ENCODE results near the gene OR6Y1. TPM values are rescaled to one million over a fixed set of nuclear protein-coding genes. Genes with fewer than 3 reads are reported as not detected.
A peak's percentile ranks its signal among the peaks of the same experiment; 100 is the strongest.

The OR6Y1 gene
- not detected in 2 replicates for total RNA-seq (2014; rRNA removed; shearing (Covaris generic))

DNA sequence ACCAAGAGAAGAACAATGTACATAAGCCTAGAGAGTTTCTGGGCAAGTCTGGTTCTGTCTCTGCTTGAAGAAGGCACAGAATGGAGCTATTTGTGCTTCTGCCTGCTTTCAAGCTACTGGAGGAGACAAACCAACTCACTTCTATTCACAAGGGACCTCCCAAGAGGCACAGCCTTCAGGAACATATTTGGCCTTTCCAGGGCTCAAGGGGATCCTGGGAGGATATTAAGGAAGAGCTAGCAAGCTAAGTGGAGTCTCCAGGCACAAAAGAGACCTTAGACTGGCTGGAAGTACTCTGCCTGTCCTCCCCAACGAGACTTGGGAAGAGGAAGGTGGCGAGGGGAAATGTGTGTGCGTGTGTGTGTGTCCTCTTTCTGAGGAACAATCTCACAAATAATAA is at the start of gene OR6Y1:
Gene OR6Y1 (minus strand): TSS at position 54 of the 400 bp plus-strand sequence. CDS start 6,300 bp downstream, outside the sequence.
- DNase-seq, result no peak
- no peaks in the 10 kb centered on the region for H3K36me3 ChIP-seq (replicated peaks; ENCODE audit: control insufficient read depth, insufficient read depth, low read length)
- no peak within 1 kb of the TSS for H3K4me3 ChIP-seq (ENCODE audit: insufficient read depth, low read depth, low read length)
- H3K27me3 ChIP-seq (ENCODE audit: control insufficient read depth, insufficient read depth, low read length), result no peaks in the 10 kb centered on the region

DNA sequence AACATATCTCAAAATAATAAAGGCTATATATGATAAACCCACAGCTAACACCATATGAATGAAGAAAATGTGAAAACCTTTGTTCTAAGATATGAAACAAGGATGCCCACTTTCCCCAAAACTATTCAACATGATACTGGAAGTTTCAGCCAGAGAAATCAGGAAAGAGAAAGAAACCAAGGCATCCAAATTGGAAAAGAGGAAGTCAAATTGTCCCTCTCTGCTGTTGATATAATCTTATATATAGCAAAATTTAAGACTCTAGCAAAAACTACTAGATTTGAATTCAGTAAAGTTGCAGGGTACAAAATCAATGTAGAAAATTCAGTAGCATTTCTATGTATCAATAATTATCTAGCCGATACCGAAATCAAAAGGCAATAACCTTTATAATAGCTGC is 46.5 kb upstream of the OR6Y1 start:
- Histone ChIP-seq H3K27me3 (ENCODE audit: control insufficient read depth, insufficient read depth, low read length) (no peaks in the 10 kb centered on the region), H3K4me3 (ENCODE audit: insufficient read depth, low read depth, low read length) (no peak overlapping the region), H3K36me3 (replicated peaks; ENCODE audit: control insufficient read depth, insufficient read depth, low read length) (no peaks in the 10 kb centered on the region)
- no peak for DNase-seq

DNA sequence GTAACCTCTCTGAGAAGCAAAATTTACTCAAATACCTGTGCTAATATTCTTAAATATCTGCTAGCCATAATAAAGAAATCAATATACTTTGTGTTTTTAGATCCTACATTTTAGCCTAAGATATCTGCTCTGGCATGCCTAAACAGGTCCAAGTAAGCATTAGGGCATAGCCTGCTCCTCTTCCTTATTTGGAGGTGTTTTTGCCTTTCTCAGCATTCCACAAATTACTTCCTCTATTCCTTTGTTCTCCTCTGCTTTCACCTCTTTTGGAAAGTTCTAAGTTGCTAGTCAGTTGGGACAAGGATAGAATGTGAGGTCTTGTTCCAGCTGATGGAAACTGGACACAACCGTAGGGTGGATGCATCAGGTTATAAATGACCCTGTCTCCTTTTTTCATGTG is 32.7 kb upstream of the OR6Y1 start:
- H3K4me3 ChIP-seq (ENCODE audit: insufficient read depth, low read depth, low read length), result no peak overlapping the region
- no peaks in the 10 kb centered on the region for H3K27me3 ChIP-seq (ENCODE audit: control insufficient read depth, insufficient read depth, low read length)
- no peaks in the 10 kb centered on the region for H3K36me3 ChIP-seq (replicated peaks; ENCODE audit: control insufficient read depth, insufficient read depth, low read length)
- DNase-seq, result no peak

- H3K4me3 ChIP-seq (ENCODE audit: insufficient read depth, low read depth, low read length), result no peak overlapping the region
- DNase-seq, result no peak
- no peaks in the 10 kb centered on the region for H3K36me3 ChIP-seq (replicated peaks; ENCODE audit: control insufficient read depth, insufficient read depth, low read length)
- no peaks in the 10 kb centered on the region for H3K27me3 ChIP-seq (ENCODE audit: control insufficient read depth, insufficient read depth, low read length)
Observed at GRCh38 chr1:158583962-158584361, 29.8 kb upstream of the OR6Y1 start.

DNA sequence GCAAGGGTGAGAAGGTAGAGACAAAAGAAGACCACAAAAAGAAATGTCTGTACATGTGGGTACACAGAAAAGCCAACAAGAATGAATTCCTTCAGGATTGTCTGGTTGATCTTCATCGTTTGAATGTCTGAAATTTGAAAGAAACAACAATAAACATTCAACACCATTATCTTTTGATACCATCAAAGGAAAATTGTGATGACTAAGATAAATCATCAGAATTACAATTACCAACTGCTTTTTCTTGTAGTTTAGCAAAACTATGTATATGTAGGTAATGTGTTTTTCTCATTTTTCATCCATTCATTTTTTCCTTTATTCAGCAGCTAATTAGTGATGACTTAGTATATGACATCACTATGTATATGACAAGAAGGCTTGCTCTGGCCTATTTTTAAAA is 25.5 kb upstream of the OR6Y1 start, which contains the start of gene OR10X1:
Gene OR10X1 (minus strand): TSS at position 167 of the 400 bp plus-strand sequence. CDS start 0 bp downstream, at position 167.
- H3K36me3 ChIP-seq (replicated peaks; ENCODE audit: control insufficient read depth, insufficient read depth, low read length), result no peaks in the 10 kb centered on the region
- no peak for DNase-seq
- no peaks in the 10 kb centered on the region for H3K27me3 ChIP-seq (ENCODE audit: control insufficient read depth, insufficient read depth, low read length)
- H3K4me3 ChIP-seq (ENCODE audit: insufficient read depth, low read depth, low read length), result no peak within 1 kb of the TSS

DNA sequence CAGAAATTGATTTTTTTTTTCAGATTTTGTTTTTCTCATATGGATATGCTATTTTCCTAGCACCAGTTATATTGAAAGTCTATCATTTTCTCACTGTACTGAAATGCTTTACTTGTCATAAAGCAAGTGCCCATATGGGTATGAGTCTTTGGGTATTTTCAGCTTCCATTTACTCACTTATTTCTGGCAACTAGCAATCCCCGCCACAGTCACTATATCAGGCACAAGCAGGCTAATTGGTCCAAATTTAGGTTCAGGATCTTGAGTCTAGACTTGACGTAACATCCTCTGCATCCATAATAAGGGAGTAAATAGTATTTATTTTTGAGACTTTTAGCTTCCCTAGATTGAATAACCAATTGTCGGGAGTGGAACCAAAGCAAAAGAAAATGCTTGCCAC is 23.4 kb upstream of the OR6Y1 start:
- no peak for DNase-seq

DNA sequence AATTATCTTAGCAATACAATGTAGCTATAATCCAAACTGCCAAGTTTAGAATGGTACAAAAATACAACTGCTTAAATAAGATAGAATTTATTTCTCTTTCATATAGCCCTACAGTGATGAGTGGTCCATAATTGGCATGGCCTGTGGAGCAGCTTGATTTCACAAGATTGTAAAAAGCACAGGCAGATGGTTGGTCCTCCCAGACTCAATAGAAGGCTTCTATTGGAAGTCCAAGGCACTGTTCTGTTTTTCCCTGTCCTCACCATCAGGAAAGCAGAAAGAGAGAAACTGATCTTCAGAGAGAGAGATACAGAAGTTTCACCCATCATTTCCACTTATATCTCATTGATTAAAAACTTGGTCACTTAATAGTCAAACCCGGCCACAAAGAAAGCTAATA is 18.0 kb upstream of the OR6Y1 start:
- Histone ChIP-seq H3K27me3 (ENCODE audit: control insufficient read depth, insufficient read depth, low read length) (no peaks in the 10 kb centered on the region), H3K4me3 (ENCODE audit: insufficient read depth, low read depth, low read length) (no peak overlapping the region), H3K36me3 (replicated peaks; ENCODE audit: control insufficient read depth, insufficient read depth, low read length) (no peaks in the 10 kb centered on the region)
- DNase-seq, result no peak

More for the DNA sequence above, 23.4 kb upstream of the OR6Y1 start:
- Histone ChIP-seq H3K4me3 (ENCODE audit: insufficient read depth, low read depth, low read length) (no peak overlapping the region), H3K27me3 (ENCODE audit: control insufficient read depth, insufficient read depth, low read length) (no peaks in the 10 kb centered on the region), H3K36me3 (replicated peaks; ENCODE audit: control insufficient read depth, insufficient read depth, low read length) (no peaks in the 10 kb centered on the region)

DNA sequence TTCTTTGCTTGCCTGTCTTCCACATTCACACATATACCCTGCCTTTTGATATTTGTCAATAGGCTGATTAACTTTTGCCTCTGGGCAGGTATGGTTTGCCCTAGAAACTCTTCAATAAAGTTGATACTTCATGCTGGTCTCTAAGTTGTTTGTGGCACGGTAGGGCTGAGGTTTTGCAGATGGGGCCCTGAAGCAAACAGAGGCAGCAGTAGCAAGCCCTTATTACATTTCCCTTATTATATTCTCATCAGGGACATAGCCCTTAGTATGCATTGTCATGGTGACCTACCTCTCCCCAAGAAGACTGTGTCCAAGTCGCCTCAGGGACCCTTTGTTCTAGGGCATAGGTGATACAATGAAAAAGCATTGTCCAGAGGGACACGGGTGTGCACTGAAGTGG is 16.3 kb upstream of the OR6Y1 start, which contains the start of gene OR6P1:
Gene OR6P1 (minus strand): TSS at position 101 of the 400 bp plus-strand sequence. CDS start 6,976 bp downstream, outside the sequence.
- Histone ChIP-seq H3K4me3 (ENCODE audit: insufficient read depth, low read depth, low read length) (no peak within 1 kb of the TSS), H3K27me3 (ENCODE audit: control insufficient read depth, insufficient read depth, low read length) (no peaks in the 10 kb centered on the region), H3K36me3 (replicated peaks; ENCODE audit: control insufficient read depth, insufficient read depth, low read length) (no peaks in the 10 kb centered on the region)
- DNase-seq, result no peak

DNA sequence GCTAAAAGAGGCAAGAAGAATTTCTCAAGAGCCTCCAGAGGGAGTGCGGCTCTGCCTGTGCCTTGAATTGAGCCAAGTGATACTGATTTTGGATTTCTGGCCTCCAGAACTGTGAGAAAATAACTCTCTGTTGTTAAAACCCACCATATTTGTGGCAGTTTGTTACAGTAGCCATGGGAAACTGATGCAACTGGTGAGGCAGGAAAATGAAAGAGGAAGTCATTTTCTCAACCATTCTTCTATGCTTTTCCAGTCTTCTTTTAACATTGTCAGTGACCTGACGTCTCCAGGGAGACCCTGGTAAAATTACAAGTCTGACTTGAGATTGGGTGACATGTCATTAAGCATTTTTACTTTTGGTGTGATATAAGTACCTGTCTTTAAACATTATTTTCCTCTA is 10.4 kb upstream of the OR6Y1 start:
- H3K36me3 ChIP-seq (replicated peaks; ENCODE audit: control insufficient read depth, insufficient read depth, low read length), result no peaks in the 10 kb centered on the region
- H3K4me3 ChIP-seq (ENCODE audit: insufficient read depth, low read depth, low read length), result no peak overlapping the region
- H3K27me3 ChIP-seq (ENCODE audit: control insufficient read depth, insufficient read depth, low read length), result no peaks in the 10 kb centered on the region
- no peak for DNase-seq

- no peak for DNase-seq
- Histone ChIP-seq H3K36me3 (replicated peaks; ENCODE audit: control insufficient read depth, insufficient read depth, low read length) (no peaks in the 10 kb centered on the region), H3K4me3 (ENCODE audit: insufficient read depth, low read depth, low read length) (no peak overlapping the region), H3K27me3 (ENCODE audit: control insufficient read depth, insufficient read depth, low read length) (no peaks in the 10 kb centered on the region)
Observed at GRCh38 chr1:158563853-158564252, 9.6 kb upstream of the OR6Y1 start.

- no peak overlapping the region for H3K4me3 ChIP-seq (ENCODE audit: insufficient read depth, low read depth, low read length)
- DNase-seq, result no peak
- H3K27me3 ChIP-seq (ENCODE audit: control insufficient read depth, insufficient read depth, low read length), result no peaks in the 10 kb centered on the region
- H3K36me3 ChIP-seq (replicated peaks; ENCODE audit: control insufficient read depth, insufficient read depth, low read length), result no peaks in the 10 kb centered on the region
Observed at GRCh38 chr1:158559696-158560095, 5.5 kb upstream of the OR6Y1 start.

DNA sequence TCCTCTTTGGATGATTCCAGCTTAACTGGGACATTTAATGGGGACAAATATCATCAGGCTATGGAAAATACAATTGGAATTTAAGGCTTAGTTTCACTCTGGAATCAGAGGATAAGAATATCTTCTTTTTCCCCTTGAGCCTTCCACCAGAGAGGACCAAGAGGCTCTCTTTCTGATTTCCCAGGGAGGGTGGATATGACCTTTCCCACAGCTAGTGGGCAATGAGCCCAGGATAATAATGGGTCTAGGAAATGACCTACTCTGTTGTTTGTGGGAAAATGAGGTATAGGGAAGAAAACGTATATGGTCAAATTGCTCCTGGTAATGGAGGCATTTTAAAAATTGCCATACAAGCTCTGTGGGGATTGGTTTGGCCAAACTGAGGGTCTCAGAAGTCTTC is 1.9 kb downstream of the OR6Y1 start:
- H3K4me3 ChIP-seq (ENCODE audit: insufficient read depth, low read depth, low read length), result no peak overlapping the region
- no peak for DNase-seq
- H3K27me3 ChIP-seq (ENCODE audit: control insufficient read depth, insufficient read depth, low read length), result no peaks in the 10 kb centered on the region
- H3K36me3 ChIP-seq (replicated peaks; ENCODE audit: control insufficient read depth, insufficient read depth, low read length), result no peaks in the 10 kb centered on the region

DNA sequence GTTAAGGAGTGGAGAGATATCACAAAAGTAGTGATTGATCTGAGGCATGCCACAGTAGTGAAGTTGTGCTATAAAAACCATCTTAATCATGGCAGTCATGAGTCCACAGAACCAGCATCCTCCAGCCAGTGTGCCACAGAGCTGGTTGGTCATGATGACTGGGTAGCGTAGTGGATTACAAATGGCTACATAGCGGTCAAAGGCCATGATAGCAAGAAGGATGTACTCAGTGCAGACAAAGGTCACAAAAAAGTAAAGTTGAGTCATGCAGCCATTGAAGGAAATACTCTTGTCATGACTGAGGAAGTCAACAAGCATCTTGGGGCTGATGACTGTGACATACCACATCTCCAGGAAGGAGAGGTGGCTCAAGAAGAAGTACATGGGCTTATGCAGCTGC is 6.7 kb downstream of the OR6Y1 start:
- no peaks in the 10 kb centered on the region for H3K27me3 ChIP-seq (ENCODE audit: control insufficient read depth, insufficient read depth, low read length)
- H3K4me3 ChIP-seq (ENCODE audit: insufficient read depth, low read depth, low read length), result no peak overlapping the region
- DNase-seq, result no peak
- no peaks in the 10 kb centered on the region for H3K36me3 ChIP-seq (replicated peaks; ENCODE audit: control insufficient read depth, insufficient read depth, low read length)

- DNase-seq, result no peak
- no peaks in the 10 kb centered on the region for H3K36me3 ChIP-seq (replicated peaks; ENCODE audit: control insufficient read depth, insufficient read depth, low read length)
- H3K27me3 ChIP-seq (ENCODE audit: control insufficient read depth, insufficient read depth, low read length), result no peaks in the 10 kb centered on the region
- no peak overlapping the region for H3K4me3 ChIP-seq (ENCODE audit: insufficient read depth, low read depth, low read length)
Observed at GRCh38 chr1:158537609-158538008, 16.6 kb downstream of the OR6Y1 start.

DNA sequence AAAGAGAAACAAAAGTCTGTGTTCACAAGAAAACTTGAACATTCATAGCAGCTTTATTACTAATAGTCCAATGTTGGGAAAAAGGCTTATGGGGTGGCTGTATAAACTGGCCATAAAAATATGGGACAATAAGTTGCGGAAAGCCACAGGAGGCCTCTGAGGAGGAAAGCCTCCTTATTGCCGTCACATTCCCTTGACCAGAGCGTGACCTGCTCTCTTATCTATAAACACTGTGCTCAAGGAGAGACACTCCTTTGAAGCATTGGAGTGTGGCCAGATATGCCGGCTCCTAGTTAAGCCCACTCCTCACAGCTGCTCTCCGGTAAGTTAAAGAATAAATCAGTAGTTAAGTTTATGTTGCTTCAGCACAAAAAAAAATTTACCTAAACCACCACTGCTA is 19.7 kb downstream of the OR6Y1 start:
- H3K4me3 ChIP-seq (ENCODE audit: insufficient read depth, low read depth, low read length), result no peak overlapping the region
- H3K36me3 ChIP-seq (replicated peaks; ENCODE audit: control insufficient read depth, insufficient read depth, low read length), result no peaks in the 10 kb centered on the region
- H3K27me3 ChIP-seq (ENCODE audit: control insufficient read depth, insufficient read depth, low read length), result no peaks in the 10 kb centered on the region
- DNase-seq, result no peak

- DNase-seq, result peak; percentile 2
Observed at GRCh38 chr1:158527190-158527815, 26.9 kb downstream of the OR6Y1 start.

More at GRCh38 chr1:158527190-158527815, 26.9 kb downstream of the OR6Y1 start:
- Histone ChIP-seq H3K4me3 (ENCODE audit: insufficient read depth, low read depth, low read length) (no peak overlapping the region), H3K27me3 (ENCODE audit: control insufficient read depth, insufficient read depth, low read length) (no peaks in the 10 kb centered on the region), H3K36me3 (replicated peaks; ENCODE audit: control insufficient read depth, insufficient read depth, low read length) (no peaks in the 10 kb centered on the region)
